ENCODE results near the gene ZNF567.

GRCh38 chr19:36719687-36720556 lies 32.5 kb downstream of the ZNF567 start:
- TF ChIP-seq, protein P1, sequence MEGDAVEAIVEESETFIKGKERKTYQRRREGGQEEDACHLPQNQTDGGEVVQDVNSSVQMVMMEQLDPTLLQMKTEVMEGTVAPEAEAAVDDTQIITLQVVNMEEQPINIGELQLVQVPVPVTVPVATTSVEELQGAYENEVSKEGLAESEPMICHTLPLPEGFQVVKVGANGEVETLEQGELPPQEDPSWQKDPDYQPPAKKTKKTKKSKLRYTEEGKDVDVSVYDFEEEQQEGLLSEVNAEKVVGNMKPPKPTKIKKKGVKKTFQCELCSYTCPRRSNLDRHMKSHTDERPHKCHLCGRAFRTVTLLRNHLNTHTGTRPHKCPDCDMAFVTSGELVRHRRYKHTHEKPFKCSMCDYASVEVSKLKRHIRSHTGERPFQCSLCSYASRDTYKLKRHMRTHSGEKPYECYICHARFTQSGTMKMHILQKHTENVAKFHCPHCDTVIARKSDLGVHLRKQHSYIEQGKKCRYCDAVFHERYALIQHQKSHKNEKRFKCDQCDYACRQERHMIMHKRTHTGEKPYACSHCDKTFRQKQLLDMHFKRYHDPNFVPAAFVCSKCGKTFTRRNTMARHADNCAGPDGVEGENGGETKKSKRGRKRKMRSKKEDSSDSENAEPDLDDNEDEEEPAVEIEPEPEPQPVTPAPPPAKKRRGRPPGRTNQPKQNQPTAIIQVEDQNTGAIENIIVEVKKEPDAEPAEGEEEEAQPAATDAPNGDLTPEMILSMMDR (IDR thresholded peaks at IDR 0.05): no peak
- TF ChIP-seq POLR2A (IDR thresholded peaks at IDR 0.05): no peak
